HG03469 (cell line): Measurements from ENCODE around the gene SELENOI.
"Not testable (repeated sequence)": the region's sequence is repeated elsewhere in the genome, so short reads cannot be mapped to it uniquely, and the experiment has no call there.

ENCODE experiments used
- ATAC-seq: cut with Tn5 transposase; IDR thresholded peaks from one replicate; pipeline ENCODE4 v1.9.1; 2021; ENCODE audit warnings: mild to moderate bottlenecking, moderate library complexity, moderate number of reproducible peaks; ENCODE audit not compliant: unreplicated experiment

SELENOI gene

GRCh38 chr2:26345545-26346453, at the start of gene SELENOI:
SELENOI (plus strand) TSS chr2:26346143; CDS start chr2:26346233, 90 bp downstream.
- ATAC-seq, result peak; percentile 82

GRCh38 chr2:26297061-26297460, 48.9 kb upstream of the SELENOI start:
- ATAC-seq, result no peak

GRCh38 chr2:26298286-26298637, 47.7 kb upstream of the SELENOI start:
- no peak for ATAC-seq

GRCh38 chr2:26298638-26299393, 47.1 kb upstream of the SELENOI start:
- ATAC-seq, result no peak

GRCh38 chr2:26299471-26300101, 46.4 kb upstream of the SELENOI start:
- ATAC-seq, result no peak

- no peak for ATAC-seq
These were observed 45.6 kb upstream of the SELENOI start for GRCh38 chr2:26300234-26300925.

GRCh38 chr2:26302846-26303245, 43.1 kb upstream of the SELENOI start:
- no peak for ATAC-seq

GRCh38 chr2:26305094-26305493, 40.8 kb upstream of the SELENOI start:
- ATAC-seq, result not testable (repeated sequence)

- ATAC-seq, result no peak
These were observed 40.4 kb upstream of the SELENOI start for GRCh38 chr2:26305540-26305939.

GRCh38 chr2:26309921-26310320, 36.0 kb upstream of the SELENOI start:
- no peak for ATAC-seq

- no peak for ATAC-seq
These were observed 33.5 kb upstream of the SELENOI start for GRCh38 chr2:26312471-26312870.

GRCh38 chr2:26313446-26313845, 32.5 kb upstream of the SELENOI start:
- ATAC-seq, result no peak

- no peak for ATAC-seq
These were observed 31.7 kb upstream of the SELENOI start for GRCh38 chr2:26314243-26314642.

- ATAC-seq, result no peak
These were observed 29.9 kb upstream of the SELENOI start for GRCh38 chr2:26316041-26316440.

GRCh38 chr2:26316845-26317244, 29.1 kb upstream of the SELENOI start:
- ATAC-seq, result no peak

GRCh38 chr2:26317377-26318105, 28.4 kb upstream of the SELENOI start:
- ATAC-seq, result no peak

GRCh38 chr2:26318950-26319349, 27.0 kb upstream of the SELENOI start:
- no peak for ATAC-seq

- ATAC-seq, result not testable (repeated sequence)
These were observed 21.5 kb upstream of the SELENOI start for GRCh38 chr2:26324479-26324878.

GRCh38 chr2:26324903-26325302, 21.0 kb upstream of the SELENOI start:
- no peak for ATAC-seq

GRCh38 chr2:26325851-26326250, 20.1 kb upstream of the SELENOI start:
- ATAC-seq, result no peak
